ENCODE data around the gene HOMER2. TPM values are rescaled to one million over a fixed set of nuclear protein-coding genes. Genes with fewer than 3 reads are reported as not detected.
"Not testable (repeated sequence)": the region's sequence is repeated elsewhere in the genome, so short reads cannot be mapped to it uniquely, and the experiment has no call there.

HOMER2 gene
- total RNA-seq, 1 experiment from 2014 or later: 8.8 TPM

GRCh38 chr15:82944821-82945220, 7.7 kb downstream of the HOMER2 start:
- CTCF ChIA-PET: no interaction called here

GRCh38 chr15:82944056-82944455, 8.5 kb downstream of the HOMER2 start:
- Mint-ChIP-seq H3K4me1 (ENCODE audit: insufficient read depth, unreplicated experiment) (peaks cover 17% of the 10 kb centered on the region), H3K27me3 (ENCODE audit: insufficient read depth, unreplicated experiment) (no peaks in the 10 kb centered on the region), H3K4me3 (ENCODE audit: unreplicated experiment) (no peak overlapping the region), H3K36me3 (ENCODE audit: insufficient read depth, unreplicated experiment) (no peaks in the 10 kb centered on the region), H3K27ac (ENCODE audit: low read depth, unreplicated experiment) (no peak overlapping the region), H3K9me3 (ENCODE audit: unreplicated experiment) (no peaks in the 10 kb centered on the region)
- BruUV-seq (replicated peaks): no TSS peak
- intact Hi-C loops (cut with micrococcal nuclease): no loop called here
- TF ChIP-seq CTCF (IDR thresholded peaks at IDR 0.05; ENCODE audit: unreplicated experiment): no peak
- CTCF ChIA-PET: interaction anchor here (0.8 to 1.7 kb wide), 3 partner anchors 12 to 95 kb away, joined by 4 to 7 read pairs (median 7); no protein-coding TSS in a partner anchor
- POLR2A ChIA-PET: interaction anchor here (0.9 to 2.6 kb wide), 2 partner anchors 12 to 135 kb away, joined by 3 to 8 read pairs; no protein-coding TSS in a partner anchor
- DNase-seq (ENCODE audit: unreplicated experiment): no peak

More at GRCh38 chr15:82944821-82945220, 7.7 kb downstream of the HOMER2 start:
- no peak overlapping the region for H3K4me3 Mint-ChIP-seq (ENCODE audit: unreplicated experiment)
- no TSS peak for BruUV-seq (replicated peaks)
- no peak overlapping the region for H3K27ac Mint-ChIP-seq (ENCODE audit: low read depth, unreplicated experiment)
- H3K36me3 Mint-ChIP-seq (ENCODE audit: insufficient read depth, unreplicated experiment): no peaks in the 10 kb centered on the region
- POLR2A ChIA-PET: interaction anchor here (1.3 kb wide), 1 partner anchor 25 kb away, joined by 3 read pairs; no protein-coding TSS in a partner anchor
- intact Hi-C loops (cut with micrococcal nuclease): no loop called here
- no peaks in the 10 kb centered on the region for H3K9me3 Mint-ChIP-seq (ENCODE audit: unreplicated experiment)
- H3K27me3 Mint-ChIP-seq (ENCODE audit: insufficient read depth, unreplicated experiment): no peaks in the 10 kb centered on the region
- TF ChIP-seq CTCF (IDR thresholded peaks at IDR 0.05; ENCODE audit: unreplicated experiment): no peak
- DNase-seq (ENCODE audit: unreplicated experiment): peak; percentile 67
- H3K4me1 Mint-ChIP-seq (ENCODE audit: insufficient read depth, unreplicated experiment): peaks cover 17% of the 10 kb centered on the region

- no peak for DNase-seq (ENCODE audit: unreplicated experiment)
- Mint-ChIP-seq H3K4me3 (ENCODE audit: unreplicated experiment) (no peak overlapping the region), H3K4me1 (ENCODE audit: insufficient read depth, unreplicated experiment) (peaks cover 17% of the 10 kb centered on the region), H3K36me3 (ENCODE audit: insufficient read depth, unreplicated experiment) (no peaks in the 10 kb centered on the region), H3K27ac (ENCODE audit: low read depth, unreplicated experiment) (no peak overlapping the region), H3K27me3 (ENCODE audit: insufficient read depth, unreplicated experiment) (no peaks in the 10 kb centered on the region), H3K9me3 (ENCODE audit: unreplicated experiment) (no peaks in the 10 kb centered on the region)
- BruUV-seq (replicated peaks): no TSS peak
- intact Hi-C loops (cut with micrococcal nuclease): no loop called here
- ChIA-PET CTCF (interaction anchor here (0.6 to 1.7 kb wide), 4 partner anchors 13 to 94 kb away, joined by 3 to 7 read pairs (median 6); no protein-coding TSS in a partner anchor), POLR2A (interaction anchor here (0.9 to 2.6 kb wide), 7 partner anchors 11 to 192 kb away, joined by 3 to 16 read pairs (median 3); partner anchors contain the start of gene RAMAC)
- no peak for TF ChIP-seq CTCF (IDR thresholded peaks at IDR 0.05; ENCODE audit: unreplicated experiment)
Observed at GRCh38 chr15:82943176-82943575, 9.3 kb downstream of the HOMER2 start.

GRCh38 chr15:82942691-82943090, 9.8 kb downstream of the HOMER2 start:
- no TSS peak for BruUV-seq (replicated peaks)
- Mint-ChIP-seq H3K4me3 (ENCODE audit: unreplicated experiment) (no peak overlapping the region), H3K36me3 (ENCODE audit: insufficient read depth, unreplicated experiment) (no peaks in the 10 kb centered on the region), H3K27me3 (ENCODE audit: insufficient read depth, unreplicated experiment) (no peaks in the 10 kb centered on the region), H3K27ac (ENCODE audit: low read depth, unreplicated experiment) (no peak overlapping the region), H3K4me1 (ENCODE audit: insufficient read depth, unreplicated experiment) (peaks cover 17% of the 10 kb centered on the region), H3K9me3 (ENCODE audit: unreplicated experiment) (no peaks in the 10 kb centered on the region)
- intact Hi-C loops (cut with micrococcal nuclease): no loop called here
- ChIA-PET CTCF (interaction anchor here (0.6 to 1.7 kb wide), 5 partner anchors 13 to 459 kb away, joined by 3 to 7 read pairs (median 3); no protein-coding TSS in a partner anchor), POLR2A (interaction anchor here (0.6 to 2.6 kb wide), 9 partner anchors 10 to 192 kb away, joined by 3 to 16 read pairs (median 3); partner anchors contain the start of gene RAMAC)
- no peak for TF ChIP-seq CTCF (IDR thresholded peaks at IDR 0.05; ENCODE audit: unreplicated experiment)
- peak; percentile 95 for DNase-seq (ENCODE audit: unreplicated experiment)

GRCh38 chr15:82939678-82940077, 12.8 kb downstream of the HOMER2 start:
- H3K27ac Mint-ChIP-seq (ENCODE audit: low read depth, unreplicated experiment); intact Hi-C loops (cut with micrococcal nuclease); POLR2A ChIA-PET; H3K9me3 Mint-ChIP-seq (ENCODE audit: unreplicated experiment); H3K4me3 Mint-ChIP-seq (ENCODE audit: unreplicated experiment); H3K36me3 Mint-ChIP-seq (ENCODE audit: insufficient read depth, unreplicated experiment); DNase-seq (ENCODE audit: unreplicated experiment); H3K27me3 Mint-ChIP-seq (ENCODE audit: insufficient read depth, unreplicated experiment); CTCF ChIA-PET; BruUV-seq (replicated peaks): not testable (repeated sequence)
- H3K4me1 Mint-ChIP-seq (ENCODE audit: insufficient read depth, unreplicated experiment): peaks cover 17% of the 10 kb centered on the region
